Testis (tissue), 2 donors: Measurements from ENCODE around the gene EIF1.

ENCODE experiments used
- CTCF ChIP-seq, 3 experiments: fragments of 450-650 bp in 2 of 3; fragments of 200-600 bp in 1 of 3; sonication (generic) in 1 of 3; IDR thresholded peaks; one replicate each; pipeline ENCODE4 v1.5.1; 2016 to 2019; ENCODE audit warnings: antibody characterized with exemption in 3 of 3, mild to moderate bottlenecking in 2 of 3, moderate library complexity in 1 of 3
- POLR2A ChIP-seq: fragments of 450-650 bp; IDR thresholded peaks from one replicate; pipeline ENCODE4 v1.6.1; 2017; ENCODE audit warnings: antibody characterized with exemption, mild to moderate bottlenecking, moderate library complexity

- TF ChIP-seq CTCF (IDR thresholded peaks at IDR 0.05) (no peak), POLR2A (no peak)
These were observed 36.2 kb upstream of the EIF1 start for GRCh38 chr17:41652461-41652970.
